GM23248 (cell line): Measurements from ENCODE around the gene CEP131.

Experiments used
- EZH2 ChIP-seq: fragments of 200-600 bp; sonication (generic); IDR thresholded peaks from 2 replicates; pipeline ENCODE4 v1.6.1; 2018; ENCODE audit warnings: antibody characterized with exemption, mild to moderate bottlenecking; ENCODE audit not compliant: insufficient read depth, poor library complexity, severe bottlenecking
- EZH2phosphoT487 ChIP-seq: fragments of 200-600 bp; sonication (generic); IDR thresholded peaks from 2 replicates; pipeline ENCODE4 v1.6.1; 2018; ENCODE audit warnings: antibody characterized with exemption, moderate library complexity, mild to moderate bottlenecking, low read depth; ENCODE audit not compliant: insufficient read depth

- TF ChIP-seq EZH2 (no peak), EZH2phosphoT487 (no peak)
Observed at GRCh38 chr17:81191116-81191515, 31.6 kb downstream of the CEP131 start.
